HL-60 (cell line): ENCODE data around the gene PTPRM.

ENCODE experiments used
- DNase-seq, 2 experiments: peaks; one replicate each; pipeline ENCODE4 v3.0.0-alpha.2; 2010 to 2020; ENCODE audit warnings: low read depth in 1 of 2, low spot score in 1 of 2
- H3K27ac ChIP-seq: fragments of 250-450 bp; sonication (Bioruptor Pico); replicated peaks from 2 replicates; pipeline ENCODE4 v1.5.1; 2020; ENCODE audit warnings: mild to moderate bottlenecking, moderate library complexity
- H3K27me3 ChIP-seq: fragments of 250-450 bp; sonication (Bioruptor Pico); 2 replicates; pipeline ENCODE4 v1.5.1; 2021; ENCODE audit warnings: mild to moderate bottlenecking, moderate library complexity; ENCODE audit not compliant: insufficient read depth, poor library complexity, severe bottlenecking
- H3K4me3 ChIP-seq: replicated peaks from 2 replicates; pipeline ENCODE4 v1.5.1; 2011; ENCODE audit warnings: mild to moderate bottlenecking, control low read depth, low read length; ENCODE audit not compliant: insufficient read depth
- GABPA ChIP-seq: IDR thresholded peaks from 2 replicates; pipeline ENCODE4 v1.6.1; 2012; ENCODE audit warnings: low read depth
- POLR2AphosphoS5 ChIP-seq: IDR thresholded peaks from 2 replicates; pipeline ENCODE4 v1.6.1; 2012; ENCODE audit warnings: low read depth
- SPI1 ChIP-seq: IDR thresholded peaks from 2 replicates; pipeline ENCODE4 v1.6.1; 2012; ENCODE audit warnings: low read depth, mild to moderate bottlenecking, borderline replicate concordance
- TF ChIP-seq, protein P1 (sequence below): IDR thresholded peaks from one replicate; pipeline ENCODE4 v1.5.1; 2011; ENCODE audit warnings: low read length, control low read depth, inconsistent platforms; ENCODE audit not compliant: insufficient read depth
- TF ChIP-seq, protein P2 (sequence below): IDR thresholded peaks from 2 replicates; pipeline ENCODE4 v1.6.1; 2012; ENCODE audit warnings: low read depth; ENCODE audit not compliant: insufficient replicate concordance

PTPRM gene

DNA sequence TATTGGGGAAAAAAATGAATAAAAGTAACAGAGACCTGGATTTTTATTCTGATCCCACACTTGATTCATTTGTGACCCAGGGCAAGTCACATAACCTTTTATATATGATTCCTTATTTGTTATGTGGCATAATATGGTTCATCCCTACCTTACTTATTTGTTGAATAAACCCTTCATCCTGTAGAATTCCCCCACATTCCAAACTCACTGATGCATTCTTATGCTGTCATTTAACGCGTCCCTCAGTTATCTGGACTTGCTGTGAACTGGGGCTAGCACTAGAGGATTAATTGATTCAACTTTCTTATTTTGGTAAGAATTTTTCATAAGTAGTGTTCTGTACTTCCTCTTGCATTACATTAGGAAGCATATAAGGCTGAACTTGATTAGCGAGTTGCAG lies 657.5 kb downstream of the PTPRM start:
- no peak for DNase-seq
- no peaks in the 10 kb centered on the region for H3K27me3 ChIP-seq
- H3K27ac ChIP-seq, result no peak overlapping the region
- H3K4me3 ChIP-seq, result no peak overlapping the region
- no peak for TF ChIP-seq POLR2AphosphoS5
- TF ChIP-seq GABPA, result no peak
- TF ChIP-seq, protein P1, sequence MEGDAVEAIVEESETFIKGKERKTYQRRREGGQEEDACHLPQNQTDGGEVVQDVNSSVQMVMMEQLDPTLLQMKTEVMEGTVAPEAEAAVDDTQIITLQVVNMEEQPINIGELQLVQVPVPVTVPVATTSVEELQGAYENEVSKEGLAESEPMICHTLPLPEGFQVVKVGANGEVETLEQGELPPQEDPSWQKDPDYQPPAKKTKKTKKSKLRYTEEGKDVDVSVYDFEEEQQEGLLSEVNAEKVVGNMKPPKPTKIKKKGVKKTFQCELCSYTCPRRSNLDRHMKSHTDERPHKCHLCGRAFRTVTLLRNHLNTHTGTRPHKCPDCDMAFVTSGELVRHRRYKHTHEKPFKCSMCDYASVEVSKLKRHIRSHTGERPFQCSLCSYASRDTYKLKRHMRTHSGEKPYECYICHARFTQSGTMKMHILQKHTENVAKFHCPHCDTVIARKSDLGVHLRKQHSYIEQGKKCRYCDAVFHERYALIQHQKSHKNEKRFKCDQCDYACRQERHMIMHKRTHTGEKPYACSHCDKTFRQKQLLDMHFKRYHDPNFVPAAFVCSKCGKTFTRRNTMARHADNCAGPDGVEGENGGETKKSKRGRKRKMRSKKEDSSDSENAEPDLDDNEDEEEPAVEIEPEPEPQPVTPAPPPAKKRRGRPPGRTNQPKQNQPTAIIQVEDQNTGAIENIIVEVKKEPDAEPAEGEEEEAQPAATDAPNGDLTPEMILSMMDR, result no peak
- TF ChIP-seq, protein P2, sequence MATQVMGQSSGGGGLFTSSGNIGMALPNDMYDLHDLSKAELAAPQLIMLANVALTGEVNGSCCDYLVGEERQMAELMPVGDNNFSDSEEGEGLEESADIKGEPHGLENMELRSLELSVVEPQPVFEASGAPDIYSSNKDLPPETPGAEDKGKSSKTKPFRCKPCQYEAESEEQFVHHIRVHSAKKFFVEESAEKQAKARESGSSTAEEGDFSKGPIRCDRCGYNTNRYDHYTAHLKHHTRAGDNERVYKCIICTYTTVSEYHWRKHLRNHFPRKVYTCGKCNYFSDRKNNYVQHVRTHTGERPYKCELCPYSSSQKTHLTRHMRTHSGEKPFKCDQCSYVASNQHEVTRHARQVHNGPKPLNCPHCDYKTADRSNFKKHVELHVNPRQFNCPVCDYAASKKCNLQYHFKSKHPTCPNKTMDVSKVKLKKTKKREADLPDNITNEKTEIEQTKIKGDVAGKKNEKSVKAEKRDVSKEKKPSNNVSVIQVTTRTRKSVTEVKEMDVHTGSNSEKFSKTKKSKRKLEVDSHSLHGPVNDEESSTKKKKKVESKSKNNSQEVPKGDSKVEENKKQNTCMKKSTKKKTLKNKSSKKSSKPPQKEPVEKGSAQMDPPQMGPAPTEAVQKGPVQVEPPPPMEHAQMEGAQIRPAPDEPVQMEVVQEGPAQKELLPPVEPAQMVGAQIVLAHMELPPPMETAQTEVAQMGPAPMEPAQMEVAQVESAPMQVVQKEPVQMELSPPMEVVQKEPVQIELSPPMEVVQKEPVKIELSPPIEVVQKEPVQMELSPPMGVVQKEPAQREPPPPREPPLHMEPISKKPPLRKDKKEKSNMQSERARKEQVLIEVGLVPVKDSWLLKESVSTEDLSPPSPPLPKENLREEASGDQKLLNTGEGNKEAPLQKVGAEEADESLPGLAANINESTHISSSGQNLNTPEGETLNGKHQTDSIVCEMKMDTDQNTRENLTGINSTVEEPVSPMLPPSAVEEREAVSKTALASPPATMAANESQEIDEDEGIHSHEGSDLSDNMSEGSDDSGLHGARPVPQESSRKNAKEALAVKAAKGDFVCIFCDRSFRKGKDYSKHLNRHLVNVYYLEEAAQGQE, result no peak
- TF ChIP-seq SPI1, result no peak

DNA sequence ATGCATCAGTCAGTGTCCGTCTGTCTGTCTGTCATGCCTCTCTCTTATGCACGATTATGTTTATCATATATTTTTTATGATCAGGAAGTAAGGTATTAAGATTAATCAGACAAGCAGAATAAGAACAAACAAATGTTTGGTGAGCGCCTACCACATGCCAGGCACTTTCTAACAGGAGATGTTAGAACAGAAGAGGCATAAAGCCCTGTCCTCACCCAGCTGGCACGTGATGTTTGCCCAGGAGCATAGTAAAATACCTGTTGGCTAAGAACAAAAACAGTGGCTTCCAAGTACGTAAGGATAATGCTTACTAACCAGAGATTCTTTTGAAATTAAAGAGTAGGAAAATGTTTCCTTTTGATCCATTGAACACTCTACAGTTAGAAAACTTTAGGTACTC lies 661.9 kb downstream of the PTPRM start:
- Histone ChIP-seq H3K4me3 (no peak overlapping the region), H3K27ac (no peak overlapping the region), H3K27me3 (peaks cover 6% of the 10 kb centered on the region)
- no peak for DNase-seq
- no peak for TF ChIP-seq GABPA
- no peak for TF ChIP-seq POLR2AphosphoS5
- TF ChIP-seq, protein P1, result no peak
- TF ChIP-seq, protein P2, result no peak
- no peak for TF ChIP-seq SPI1

DNA sequence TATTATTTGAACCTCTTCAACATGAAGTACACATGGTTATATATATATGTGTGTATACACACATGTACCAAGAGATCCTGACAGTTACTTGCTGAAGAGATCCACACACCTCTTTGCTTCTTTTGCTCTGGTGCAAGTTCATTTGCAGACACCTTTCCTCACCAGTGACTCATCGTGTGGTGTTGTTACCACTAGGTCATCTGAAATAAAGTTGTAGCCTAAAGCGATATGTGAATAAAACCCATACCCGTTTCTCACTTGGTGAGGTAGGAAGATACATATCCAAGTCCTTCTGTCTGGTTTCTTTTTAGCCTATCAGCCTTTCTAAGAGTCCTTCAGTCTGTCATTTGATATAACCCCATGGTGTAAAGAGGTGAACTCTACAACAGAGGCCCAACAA lies 662.7 kb downstream of the PTPRM start:
- TF ChIP-seq, protein P1, result no peak
- TF ChIP-seq SPI1, result no peak
- TF ChIP-seq, protein P2, result no peak
- TF ChIP-seq POLR2AphosphoS5, result no peak
- TF ChIP-seq GABPA, result no peak
- Histone ChIP-seq H3K4me3 (no peak overlapping the region), H3K27ac (no peak overlapping the region), H3K27me3 (peaks cover 6% of the 10 kb centered on the region)
- DNase-seq, result no peak
